C4-2B (cell line): ENCODE data around the gene ZP2.

Experiments
- H3K27ac ChIP-seq: fragments of 450-650 bp; 2 replicates; pipeline ENCODE4 v1.5.1; 2017
- CTCF ChIP-seq: fragments of 450-650 bp; conservative IDR thresholded peaks from 2 replicates; pipeline ENCODE4 v1.5.1; 2017; ENCODE audit warnings: mild to moderate bottlenecking
- ZFX ChIP-seq: fragments of 450-650 bp; IDR thresholded peaks from 2 replicates; pipeline ENCODE4 v1.6.1; 2017

ZP2 gene

GRCh38 chr16:21242756-21243155, 31.4 kb upstream of the ZP2 start:
- H3K27ac ChIP-seq: no peak overlapping the region
- TF ChIP-seq CTCF (no peak), ZFX (no peak)

GRCh38 chr16:21239646-21240045, 28.3 kb upstream of the ZP2 start:
- H3K27ac ChIP-seq: no peak overlapping the region
- TF ChIP-seq ZFX (no peak), CTCF (no peak)

GRCh38 chr16:21236831-21237230, 25.5 kb upstream of the ZP2 start:
- TF ChIP-seq CTCF (no peak), ZFX (no peak)
- H3K27ac ChIP-seq: no peak overlapping the region

- H3K27ac ChIP-seq: no peak overlapping the region
- no peak for TF ChIP-seq CTCF
- no peak for TF ChIP-seq ZFX
These were observed 23.8 kb upstream of the ZP2 start for GRCh38 chr16:21235199-21235585.

- no peak for TF ChIP-seq CTCF
- no peak for TF ChIP-seq ZFX
- H3K27ac ChIP-seq: no peak within 1 kb of the TSS
These were observed 22.3 kb upstream of the ZP2 start, which contains the start of gene ANKS4B for GRCh38 chr16:21233521-21234150. Gene ANKS4B, plus strand, starts transcription at chr16:21233699. Its CDS starts 39 bp downstream, at chr16:21233738.

GRCh38 chr16:21233045-21233520, 21.7 kb upstream of the ZP2 start:
- no peak overlapping the region for H3K27ac ChIP-seq
- TF ChIP-seq CTCF (no peak), ZFX (no peak)

GRCh38 chr16:21228361-21228872, 17.0 kb upstream of the ZP2 start:
- no peak for TF ChIP-seq ZFX
- TF ChIP-seq CTCF: no peak
- H3K27ac ChIP-seq: no peak overlapping the region
